ENCODE results near the gene OR5K2.

OR5K2 gene

DNA sequence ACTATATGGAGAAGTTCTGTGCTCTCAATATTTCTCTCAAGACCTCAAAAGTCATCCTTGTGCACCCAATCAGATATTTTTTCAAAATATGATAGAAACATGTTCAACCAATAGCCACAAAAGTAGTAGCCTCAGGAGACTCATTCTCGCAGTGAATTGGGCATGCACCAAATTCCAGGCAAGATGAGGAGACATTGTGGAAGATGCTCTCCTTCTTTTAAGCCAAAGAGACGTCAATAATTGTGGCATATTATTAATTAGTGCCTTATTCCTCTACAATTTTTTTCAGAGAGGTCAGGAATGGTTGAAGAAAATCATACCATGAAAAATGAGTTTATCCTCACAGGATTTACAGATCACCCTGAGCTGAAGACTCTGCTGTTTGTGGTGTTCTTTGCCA lies at the start of gene OR5K2:
TSS of gene OR5K2 (plus strand) at position 301 of the 400 bp plus-strand sequence. CDS start at position 301, 0 bp downstream.
- no peak within 1 kb of the TSS for H3K4me3 ChIP-seq (ENCODE audit: low read depth, low read length)

DNA sequence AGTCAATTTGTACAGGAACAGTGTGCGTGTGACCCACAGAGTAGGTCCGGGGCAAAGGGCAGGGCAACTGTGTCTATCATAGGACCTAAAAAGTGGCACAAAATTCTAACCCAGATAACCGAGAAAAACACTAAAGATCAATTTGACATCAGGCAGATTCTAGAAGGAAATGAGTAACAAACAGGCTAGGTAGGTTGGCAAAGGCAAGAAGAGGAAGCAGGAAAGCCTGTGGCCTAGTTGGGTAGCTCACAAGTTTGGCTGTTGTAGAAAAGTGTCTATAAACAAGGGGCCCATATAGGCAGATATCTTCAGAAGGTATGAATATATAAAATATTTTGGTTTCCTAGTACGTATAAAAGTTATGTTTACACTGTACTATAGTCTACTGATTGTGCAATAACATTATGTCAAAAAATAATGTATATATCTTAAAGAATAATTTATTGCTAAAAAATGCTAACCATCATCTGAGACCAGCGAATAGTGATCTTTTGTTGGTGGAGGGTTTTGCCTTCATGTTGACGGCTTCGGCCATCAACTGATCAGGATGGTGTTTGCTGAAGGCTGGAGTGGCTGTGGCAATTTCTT lies 47.8 kb upstream of the OR5K2 start:
- H3K4me3 ChIP-seq (ENCODE audit: low read depth, low read length), result no peak overlapping the region

DNA sequence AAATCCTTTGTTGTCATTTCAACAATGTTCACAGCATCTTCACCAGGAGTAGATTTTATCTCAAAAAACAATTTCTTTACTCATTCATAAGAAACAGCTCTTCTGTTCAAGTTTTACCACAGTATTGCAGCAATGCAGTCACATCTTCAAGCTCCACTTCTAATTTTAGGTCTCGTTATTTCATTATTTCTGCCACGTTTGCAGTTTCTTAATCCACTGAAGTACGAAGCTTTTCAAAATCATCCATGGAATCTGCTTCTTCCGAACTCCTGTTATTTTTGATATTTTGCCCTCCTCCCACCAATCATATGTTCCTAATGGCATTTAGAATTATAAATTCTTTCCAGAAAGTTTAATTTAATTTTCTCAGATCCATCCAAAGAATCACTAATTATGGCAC lies 47.1 kb upstream of the OR5K2 start:
- H3K4me3 ChIP-seq (ENCODE audit: low read depth, low read length), result no peak overlapping the region

DNA sequence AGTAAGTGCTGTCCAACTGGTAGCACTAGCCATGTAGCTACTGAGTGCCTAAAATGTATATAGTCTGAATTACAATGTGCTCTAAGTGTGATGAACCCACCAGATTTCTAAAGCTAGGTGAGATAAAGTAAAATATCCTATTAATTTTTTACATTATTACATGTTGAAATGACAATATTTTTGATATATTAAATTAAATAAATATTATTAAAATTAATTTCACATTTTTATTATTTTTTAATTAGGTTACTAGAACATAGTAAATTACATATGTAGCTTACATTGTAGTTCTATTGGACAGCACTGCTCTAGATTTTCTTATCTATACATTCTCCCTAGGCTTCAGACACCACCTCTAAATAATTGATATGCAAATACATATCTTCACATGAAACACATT lies 43.7 kb upstream of the OR5K2 start:
- H3K4me3 ChIP-seq (ENCODE audit: low read depth, low read length), result no peak overlapping the region

DNA sequence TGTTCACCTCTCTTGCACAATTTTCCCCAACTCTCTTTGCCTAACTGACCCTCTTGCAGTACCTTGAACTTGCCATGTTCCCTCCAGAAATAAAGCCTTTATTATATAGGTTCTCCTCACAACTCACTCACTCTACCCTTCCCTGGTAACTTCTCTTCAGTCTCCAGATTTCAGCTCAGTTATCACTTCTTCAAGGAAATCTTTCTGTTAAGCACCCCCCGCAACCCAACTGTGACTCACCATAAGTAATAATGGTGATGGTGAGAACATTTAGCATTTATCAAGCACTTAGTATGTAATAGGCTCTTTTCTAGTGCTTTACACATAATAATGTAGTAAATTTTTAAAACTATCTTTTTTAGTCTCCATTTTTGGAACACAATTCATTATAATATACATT lies 42.6 kb upstream of the OR5K2 start:
- no peak overlapping the region for H3K4me3 ChIP-seq (ENCODE audit: low read depth, low read length)

DNA sequence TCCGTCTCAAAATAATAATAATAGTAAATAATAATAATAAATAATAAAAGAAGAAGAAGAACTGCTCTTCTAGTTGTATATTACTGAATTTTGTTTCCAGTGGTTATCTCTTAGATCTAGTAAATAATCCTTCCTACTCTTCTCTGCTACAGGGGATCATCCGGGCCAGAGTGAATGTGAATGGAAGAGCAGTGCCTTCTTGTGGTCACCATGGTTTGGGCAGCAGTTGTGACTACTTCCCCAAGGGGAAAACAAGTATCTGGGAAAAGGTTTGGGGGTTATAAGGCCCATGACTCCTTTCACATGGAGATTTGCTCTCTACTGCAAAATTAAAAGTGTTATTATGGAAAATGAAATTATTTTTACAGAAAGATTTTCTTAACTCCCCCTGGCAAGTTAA lies 39.9 kb upstream of the OR5K2 start:
- H3K4me3 ChIP-seq (ENCODE audit: low read depth, low read length), result no peak overlapping the region

DNA sequence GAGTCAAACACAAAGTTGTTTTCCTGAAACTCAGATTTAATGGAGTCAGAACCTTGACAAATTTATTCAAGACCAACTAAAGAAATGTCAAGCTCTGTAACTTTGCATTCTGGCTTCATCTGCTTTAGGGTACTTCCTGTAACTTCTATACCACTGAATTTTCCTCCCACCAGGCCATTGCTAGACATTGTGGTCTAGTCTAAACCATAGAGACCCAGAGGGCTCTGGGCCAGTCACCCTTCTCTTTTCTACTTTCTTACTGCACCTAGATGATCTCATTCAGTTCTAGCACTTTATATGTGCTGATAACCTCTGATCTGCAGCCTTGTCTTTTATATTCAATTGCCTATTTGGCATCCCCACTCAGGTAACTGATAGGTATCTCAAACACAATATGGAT lies 37.3 kb upstream of the OR5K2 start:
- no peak overlapping the region for H3K4me3 ChIP-seq (ENCODE audit: low read depth, low read length)

DNA sequence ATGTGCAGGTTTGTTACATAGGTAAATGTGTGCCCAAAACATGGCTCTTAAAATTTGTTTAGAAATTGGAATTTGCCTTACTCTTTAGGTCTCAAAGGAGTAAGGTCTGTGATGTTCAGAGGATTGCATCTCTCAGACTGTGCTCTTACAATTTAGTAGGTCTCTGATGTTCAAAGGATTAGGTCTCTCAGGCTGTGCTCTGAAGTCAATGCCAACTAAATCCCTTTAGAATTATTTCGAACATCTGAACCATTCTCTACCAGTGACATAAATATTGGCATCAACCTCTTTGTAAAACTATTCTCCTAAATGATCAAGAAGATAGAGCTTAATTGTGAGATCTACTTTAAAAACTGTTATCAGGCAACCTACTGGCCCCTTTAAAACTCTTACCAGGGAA lies 34.6 kb upstream of the OR5K2 start, which contains the start of gene OR5K1:
TSS of gene OR5K1 (plus strand) at position 301 of the 400 bp plus-strand sequence. CDS start 6,376 bp downstream, outside the sequence.
- no peak within 1 kb of the TSS for H3K4me3 ChIP-seq (ENCODE audit: low read depth, low read length)

DNA sequence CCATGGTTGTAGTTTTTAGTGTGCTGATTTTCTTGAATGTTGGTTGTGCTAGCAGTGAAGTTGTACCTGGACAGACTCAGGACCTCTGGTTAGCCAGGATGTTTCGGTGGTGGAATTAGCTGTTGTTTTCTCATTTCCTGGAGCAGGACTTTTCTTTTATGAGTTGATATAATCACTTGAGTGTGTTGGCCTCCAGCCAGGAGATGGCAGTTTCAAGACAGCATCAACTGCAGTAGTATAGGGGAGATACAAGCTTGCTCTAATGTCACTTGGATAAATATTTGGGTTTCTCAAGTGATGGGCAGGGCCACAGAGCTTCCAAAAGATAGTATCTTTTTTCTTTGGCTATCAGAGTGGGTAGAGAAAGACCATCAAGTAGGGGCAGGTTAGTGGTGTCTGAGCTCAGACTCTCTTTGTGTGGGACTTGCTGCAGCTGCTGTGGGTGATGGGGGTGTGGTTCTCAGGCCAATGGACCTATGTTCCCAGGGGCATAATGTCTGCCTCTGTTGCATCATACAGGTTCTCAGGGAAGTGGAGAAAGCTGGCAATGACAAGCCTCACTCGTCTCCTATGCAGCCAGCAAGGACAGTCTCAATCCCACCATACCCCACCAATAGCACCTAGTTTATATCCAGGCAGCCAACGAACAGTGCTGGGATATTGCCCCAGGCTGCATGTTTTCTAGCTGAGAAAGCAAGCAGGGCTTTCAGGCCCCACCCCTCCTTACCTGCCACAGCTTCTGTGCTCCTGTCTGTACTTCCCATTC lies 14.6 kb upstream of the OR5K2 start:
- H3K4me3 ChIP-seq (ENCODE audit: low read depth, low read length), result no peak overlapping the region

DNA sequence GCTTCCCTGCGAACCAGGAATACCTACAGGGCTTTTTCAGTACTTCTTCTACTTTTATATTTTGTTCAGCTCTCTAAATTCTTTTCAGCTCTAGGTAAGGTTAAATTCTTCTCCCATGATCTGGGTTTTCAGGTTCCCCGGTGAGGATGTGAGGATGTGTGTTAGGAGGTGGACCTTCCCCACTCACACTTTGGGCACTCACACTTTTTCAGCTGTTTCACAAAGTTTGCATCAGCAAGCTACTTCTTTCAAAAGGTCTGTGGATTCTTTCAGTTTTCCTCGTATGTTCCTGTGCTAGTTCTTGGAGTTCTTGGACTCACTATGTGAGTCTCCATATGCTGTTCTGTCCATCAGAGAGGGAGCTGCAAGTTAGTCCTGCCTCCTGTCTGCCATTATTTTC lies 13.9 kb upstream of the OR5K2 start:
- H3K4me3 ChIP-seq (ENCODE audit: low read depth, low read length), result no peak overlapping the region

DNA sequence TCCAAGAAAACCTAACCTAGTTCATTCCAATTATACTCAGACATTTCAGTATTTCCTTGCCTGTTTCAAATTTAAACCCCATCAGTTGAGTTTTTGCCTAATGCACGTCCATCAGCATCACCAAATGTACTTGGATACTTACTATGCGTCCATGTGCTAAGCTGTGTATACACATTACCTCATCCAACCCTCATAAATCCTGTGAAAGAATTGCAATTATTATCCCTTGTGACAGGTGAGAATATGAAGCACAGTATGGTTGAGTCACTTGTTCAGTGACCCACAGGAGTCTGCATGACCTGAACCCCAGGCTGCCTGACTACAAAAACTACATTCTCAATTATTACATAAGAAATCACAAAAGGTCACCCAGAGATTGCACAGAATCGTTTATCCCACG lies 2.5 kb downstream of the OR5K2 start:
- H3K4me3 ChIP-seq (ENCODE audit: low read depth, low read length), result no peak overlapping the region

DNA sequence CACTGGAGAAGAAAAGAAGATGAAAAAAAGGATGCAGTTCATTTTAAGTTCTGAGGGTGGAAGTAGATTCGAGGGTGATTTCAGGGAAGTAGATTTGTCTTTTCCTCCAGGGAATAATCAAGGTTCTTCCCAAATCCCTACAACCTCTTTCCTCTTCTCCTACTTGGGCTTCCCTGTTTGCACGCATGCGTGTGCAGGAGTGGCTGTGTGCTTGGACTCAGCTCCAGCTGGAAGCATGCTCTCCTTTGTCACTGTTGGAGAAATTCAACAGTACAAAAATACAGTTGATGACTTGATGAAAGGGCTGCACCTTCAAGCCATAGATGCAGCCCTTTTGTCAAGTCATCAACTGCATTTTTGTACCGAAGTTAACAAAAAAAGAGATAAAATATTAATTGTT lies 3.8 kb downstream of the OR5K2 start:
- H3K4me3 ChIP-seq (ENCODE audit: low read depth, low read length), result no peak overlapping the region

DNA sequence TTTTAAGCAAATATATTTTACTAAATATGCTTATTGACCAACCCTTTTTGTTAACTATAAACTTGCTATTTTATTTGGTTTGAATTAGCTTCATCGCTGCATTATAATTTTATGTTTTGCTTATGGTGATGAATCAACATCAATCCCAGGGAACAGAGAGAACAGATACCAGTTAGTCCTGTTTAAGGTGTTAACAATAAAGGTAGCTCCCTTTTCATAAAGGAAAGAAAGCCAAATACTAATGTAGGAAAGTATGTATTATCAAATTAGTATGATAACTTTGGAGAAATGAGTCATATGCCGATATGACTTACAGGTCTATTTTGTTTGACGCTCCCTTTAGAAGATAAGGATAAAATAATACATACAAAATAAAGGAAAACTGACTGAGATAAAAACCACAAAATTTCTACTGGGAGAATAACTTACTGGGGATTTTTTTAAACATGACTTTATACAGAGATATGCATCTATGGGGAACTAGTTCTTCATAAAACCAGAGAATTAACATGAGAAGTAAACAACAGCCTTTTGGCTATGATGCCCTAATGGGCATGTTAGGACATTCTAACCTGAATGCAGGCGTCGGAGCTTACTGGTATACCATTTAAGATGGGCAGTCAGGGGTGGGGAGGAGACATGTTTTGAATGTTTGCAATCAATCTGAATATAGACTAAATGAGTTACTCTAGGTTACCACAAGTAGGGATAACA lies 4.5 kb downstream of the OR5K2 start:
- no peak overlapping the region for H3K4me3 ChIP-seq (ENCODE audit: low read depth, low read length)

DNA sequence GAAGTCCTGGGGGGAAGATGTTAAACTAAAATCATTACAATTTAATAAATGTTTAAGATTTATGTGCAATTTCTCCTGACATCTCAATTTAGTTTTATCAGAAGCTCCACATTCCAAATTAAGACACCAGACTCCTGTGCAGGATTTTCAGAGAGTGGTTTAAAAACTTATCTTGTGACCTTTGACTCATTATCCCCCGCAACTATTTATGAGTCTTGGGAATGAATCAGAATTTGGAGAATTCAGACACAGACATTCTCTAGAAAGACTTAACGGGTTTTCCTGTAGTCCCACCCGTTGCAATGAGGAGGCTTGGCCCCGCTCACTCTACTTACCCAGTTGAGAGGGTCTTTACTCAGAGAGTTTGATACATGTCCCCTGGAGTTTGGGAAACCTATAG lies 7.1 kb downstream of the OR5K2 start:
- no peak overlapping the region for H3K4me3 ChIP-seq (ENCODE audit: low read depth, low read length)

DNA sequence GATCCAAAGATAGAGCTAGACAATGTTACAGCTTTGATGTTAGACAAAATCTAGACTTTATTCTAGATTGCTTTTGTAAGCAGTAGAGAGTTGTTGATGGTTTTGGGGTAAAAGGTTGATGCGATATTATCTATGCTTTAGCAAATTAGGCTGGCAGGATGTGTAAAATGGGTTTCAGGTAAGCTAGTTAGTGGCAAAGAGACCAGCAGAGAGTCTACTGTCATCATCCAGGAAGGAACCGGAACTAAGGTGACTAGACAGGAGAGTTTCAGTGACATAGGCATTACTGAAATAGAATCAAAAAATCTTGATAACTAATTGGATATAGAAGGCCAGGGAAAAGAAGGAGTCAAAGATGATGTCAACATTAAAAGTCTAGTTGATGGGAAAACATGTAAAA lies 11.1 kb downstream of the OR5K2 start:
- no peak overlapping the region for H3K4me3 ChIP-seq (ENCODE audit: low read depth, low read length)

DNA sequence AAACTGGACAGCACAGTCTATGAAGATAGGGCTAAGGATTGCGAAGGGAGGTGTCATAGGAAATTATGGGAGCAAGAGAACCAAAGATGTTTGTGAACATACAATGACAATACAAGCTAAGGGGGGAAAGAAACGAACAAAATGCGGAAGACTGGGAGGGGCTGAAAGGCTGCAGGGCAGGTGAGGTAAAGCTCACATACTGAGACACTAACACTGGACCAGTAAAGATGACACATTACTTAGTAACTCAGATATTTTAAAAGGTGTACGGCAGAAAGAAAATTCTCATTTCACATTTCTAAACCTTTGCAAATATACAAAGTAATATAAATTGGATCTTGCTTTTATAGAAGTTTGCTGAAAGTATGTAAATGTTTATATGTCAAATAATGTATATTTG lies 15.1 kb downstream of the OR5K2 start:
- H3K4me3 ChIP-seq (ENCODE audit: low read depth, low read length), result no peak overlapping the region

DNA sequence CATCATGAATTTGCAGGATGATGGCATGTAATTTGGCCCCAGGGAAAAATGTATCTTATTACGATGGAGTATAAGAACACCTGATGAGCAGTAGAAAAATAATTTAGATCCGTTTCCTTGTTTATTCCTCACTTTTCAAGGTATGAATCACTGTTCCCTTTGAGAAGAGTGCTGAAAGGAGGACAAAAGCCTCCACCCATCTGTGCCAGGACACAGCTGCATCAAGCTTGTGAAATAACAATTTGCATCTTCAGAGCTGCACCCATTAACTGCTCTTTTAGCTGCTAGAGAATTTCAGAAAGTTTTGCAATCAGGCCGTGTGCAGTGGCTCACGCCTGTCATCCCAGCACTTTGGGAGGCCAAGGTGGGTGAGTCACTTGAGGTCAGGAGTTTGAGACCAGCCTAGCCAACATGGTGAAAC lies 15.6 kb downstream of the OR5K2 start:
- no peak overlapping the region for H3K4me3 ChIP-seq (ENCODE audit: low read depth, low read length)

DNA sequence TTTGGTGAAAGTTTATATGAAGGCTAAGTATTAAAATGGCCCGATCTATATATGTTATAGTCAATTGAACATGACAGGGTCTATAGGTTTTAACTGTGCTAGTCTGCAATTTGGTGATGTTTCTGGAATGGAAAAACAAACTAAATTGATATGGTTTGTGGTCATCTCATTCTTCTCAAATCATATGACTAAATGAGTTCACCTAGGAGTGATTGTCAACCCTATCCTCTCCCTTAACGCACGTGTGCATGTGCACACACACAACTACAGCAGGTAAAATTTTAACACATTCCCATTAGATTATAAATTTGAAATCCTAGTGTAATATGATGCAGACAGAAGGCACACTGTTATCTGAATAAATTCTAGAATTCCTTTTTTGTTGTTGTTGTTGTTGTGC lies 16.3 kb downstream of the OR5K2 start:
- no peak overlapping the region for H3K4me3 ChIP-seq (ENCODE audit: low read depth, low read length)

DNA sequence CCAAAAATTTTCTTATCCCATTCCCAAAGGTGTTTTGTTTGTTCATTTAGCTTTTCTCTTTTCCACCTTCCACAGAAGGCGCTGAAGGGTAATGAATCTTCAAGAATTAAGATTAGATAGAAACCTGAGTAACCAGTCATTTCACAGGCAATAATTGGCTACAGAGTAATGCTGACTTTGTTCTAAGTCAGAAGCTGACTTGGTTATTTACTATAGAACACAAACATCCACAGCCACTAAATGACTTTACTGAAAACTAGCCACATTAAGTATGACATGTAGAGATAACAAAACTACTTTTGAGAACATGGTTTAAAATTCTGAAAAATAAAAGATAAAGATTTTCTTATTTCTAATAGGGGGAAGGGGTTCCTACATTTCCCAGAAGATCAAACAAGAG lies 17.5 kb downstream of the OR5K2 start:
- H3K4me3 ChIP-seq (ENCODE audit: low read depth, low read length), result no peak overlapping the region

DNA sequence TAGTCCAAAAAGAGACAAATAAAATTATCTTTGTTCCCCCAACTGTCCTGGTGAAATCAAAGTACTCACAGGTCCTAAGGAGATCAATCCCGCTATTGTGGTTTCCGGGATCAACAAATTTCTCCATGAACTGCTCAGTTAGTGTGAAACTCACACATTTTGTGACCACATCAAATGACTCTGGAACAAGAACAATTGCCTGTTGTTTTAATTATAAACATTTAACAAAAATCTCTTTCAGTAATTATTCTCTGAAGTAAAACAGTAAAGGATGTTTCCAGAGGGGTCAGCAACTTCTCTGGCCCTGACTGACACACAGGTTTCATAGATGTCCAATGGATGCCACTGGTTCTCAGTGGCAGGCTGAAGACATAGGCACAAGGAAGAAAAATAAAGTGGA lies 21.3 kb downstream of the OR5K2 start:
- no peak overlapping the region for H3K4me3 ChIP-seq (ENCODE audit: low read depth, low read length)

DNA sequence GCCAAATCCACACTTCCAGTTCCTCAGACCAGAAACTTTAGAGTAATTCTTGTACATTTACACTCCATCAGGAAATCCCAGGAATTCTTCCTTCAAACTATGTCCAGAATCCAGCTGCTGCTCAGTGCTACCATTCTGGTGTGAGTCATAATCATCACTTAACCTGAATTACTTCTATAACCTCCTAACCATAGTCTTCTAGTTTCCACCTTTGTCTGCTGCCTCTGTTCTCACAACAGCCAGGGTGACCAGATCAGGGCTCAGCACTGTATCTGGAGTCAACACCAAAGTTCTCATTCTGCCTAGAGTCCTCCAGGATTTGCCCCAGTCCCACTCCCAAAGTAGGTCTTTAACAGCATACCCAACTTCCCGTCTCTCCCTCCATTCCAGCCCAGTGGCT lies 21.9 kb downstream of the OR5K2 start:
- no peak overlapping the region for H3K4me3 ChIP-seq (ENCODE audit: low read depth, low read length)

DNA sequence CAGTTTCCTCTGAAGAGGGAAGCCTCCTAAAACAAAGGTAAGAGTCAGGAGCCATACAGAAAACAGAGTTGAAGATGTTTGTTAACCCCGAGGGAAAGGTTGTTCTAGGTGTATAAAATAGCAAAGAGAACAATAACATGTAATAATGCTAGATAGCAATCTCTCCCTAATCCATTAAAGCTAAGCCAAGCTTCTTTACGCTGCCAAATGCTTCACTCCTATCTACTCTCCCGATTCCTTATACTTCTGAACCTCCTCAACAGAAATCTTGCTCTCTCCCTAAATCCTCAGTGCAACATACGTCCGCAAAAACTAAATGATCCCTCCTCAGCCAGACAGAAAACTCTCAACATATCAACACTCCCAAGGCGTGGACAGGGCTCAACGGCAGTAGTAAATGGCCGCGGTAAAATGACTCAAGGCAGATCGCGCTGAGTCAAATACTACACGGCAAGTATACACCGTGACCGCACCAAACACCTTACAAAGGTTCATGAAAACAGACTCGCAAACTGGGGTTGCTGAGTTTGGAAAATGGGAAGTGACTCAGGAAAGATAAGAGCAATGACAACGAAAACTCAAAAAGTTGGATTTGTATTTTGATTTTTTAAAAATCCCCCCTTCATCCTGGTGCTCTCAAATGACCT lies 24.5 kb downstream of the OR5K2 start:
- H3K4me3 ChIP-seq (ENCODE audit: low read depth, low read length), result peak overlapping the region; percentile 71

All from iPS-11a (cell line).